Mesendoderm (in vitro differentiated cells): Measurements from ENCODE around the gene PAPSS2.

Source experiments
- DNase-seq: peaks from one replicate; pipeline ENCODE4 v3.0.0; 2013
- H2AK5ac ChIP-seq: 2 replicates; pipeline ENCODE4 v1.6.1; 2013; ENCODE audit warnings: low read length, inconsistent platforms
- H2BK120ac ChIP-seq: 2 replicates; pipeline ENCODE4 v1.6.1; 2013; ENCODE audit warnings: low read depth, mild to moderate bottlenecking, low read length, moderate library complexity, mixed read lengths
- H2BK15ac ChIP-seq: replicated peaks from 2 replicates; pipeline ENCODE4 v1.6.1; 2013; ENCODE audit warnings: low read depth, mild to moderate bottlenecking, moderate library complexity
- H2BK5ac ChIP-seq: 2 replicates; pipeline ENCODE4 v1.6.1; 2013; ENCODE audit warnings: low read length, inconsistent platforms
- H3K18ac ChIP-seq: 2 replicates; pipeline ENCODE4 v1.6.1; 2013; ENCODE audit warnings: mild to moderate bottlenecking, low read length, mixed read lengths
- H3K23ac ChIP-seq: one replicate; pipeline ENCODE4 v1.6.1; 2013; ENCODE audit warnings: low read length
- H3K27ac ChIP-seq: 2 replicates; pipeline ENCODE4 v1.5.1; 2013; ENCODE audit warnings: low read depth, mild to moderate bottlenecking, inconsistent platforms, low read length, moderate library complexity
- H3K27me3 ChIP-seq: 2 replicates; pipeline ENCODE4 v1.6.1; 2013; ENCODE audit warnings: low read length, control low read depth, mild to moderate bottlenecking, inconsistent platforms; ENCODE audit not compliant: insufficient read depth, poor library complexity
- H3K36me3 ChIP-seq: 2 replicates; pipeline ENCODE4 v1.6.1; 2013; ENCODE audit warnings: low read length, inconsistent platforms; ENCODE audit not compliant: control insufficient read depth, insufficient read depth
- H3K4ac ChIP-seq: one replicate; pipeline ENCODE4 v1.6.1; 2013; ENCODE audit warnings: low read depth, mild to moderate bottlenecking, low read length, moderate library complexity
- H3K4me1 ChIP-seq: 2 replicates; pipeline ENCODE4 v1.6.1; 2013; ENCODE audit warnings: low read depth, low read length, inconsistent platforms; ENCODE audit not compliant: control insufficient read depth
- H3K4me2 ChIP-seq: 2 replicates; pipeline ENCODE4 v1.6.1; 2013; ENCODE audit warnings: low read length
- H3K4me3 ChIP-seq: 2 replicates; pipeline ENCODE4 v1.5.1; 2013; ENCODE audit warnings: mild to moderate bottlenecking, low read length
- H3K56ac ChIP-seq: one replicate; pipeline ENCODE4 v1.6.1; 2013; ENCODE audit warnings: low read length
- H3K79me1 ChIP-seq: 2 replicates; pipeline ENCODE4 v1.6.1; 2013; ENCODE audit warnings: low read length, inconsistent platforms
- H3K79me2 ChIP-seq: 2 replicates; pipeline ENCODE4 v1.6.1; 2013; ENCODE audit warnings: mild to moderate bottlenecking, low read length; ENCODE audit not compliant: control insufficient read depth, insufficient read depth
- H3K9ac ChIP-seq: 2 replicates; pipeline ENCODE4 v1.6.1; 2013; ENCODE audit warnings: low read length, inconsistent platforms
- H4K5ac ChIP-seq: one replicate; pipeline ENCODE4 v1.6.1; 2013; ENCODE audit warnings: low read length
- H4K8ac ChIP-seq: one replicate; pipeline ENCODE4 v1.6.1; 2013; ENCODE audit warnings: low read depth, mild to moderate bottlenecking, control low read depth, low read length, moderate library complexity
- WGBS: extraction: QIAGEN DNeasy Blood & Tissue Kit; methylation state at CpG from one replicate; pipeline ENCODE4 v1.1.7; 2013; ENCODE audit warnings: low lambda C conversion rate, missing lambda C conversion rate; ENCODE audit not compliant: insufficient coverage; ENCODE audit errors: extremely low coverage; 5-methylcytosine and 5-hydroxymethylcytosine counted together

PAPSS2 gene

DNA sequence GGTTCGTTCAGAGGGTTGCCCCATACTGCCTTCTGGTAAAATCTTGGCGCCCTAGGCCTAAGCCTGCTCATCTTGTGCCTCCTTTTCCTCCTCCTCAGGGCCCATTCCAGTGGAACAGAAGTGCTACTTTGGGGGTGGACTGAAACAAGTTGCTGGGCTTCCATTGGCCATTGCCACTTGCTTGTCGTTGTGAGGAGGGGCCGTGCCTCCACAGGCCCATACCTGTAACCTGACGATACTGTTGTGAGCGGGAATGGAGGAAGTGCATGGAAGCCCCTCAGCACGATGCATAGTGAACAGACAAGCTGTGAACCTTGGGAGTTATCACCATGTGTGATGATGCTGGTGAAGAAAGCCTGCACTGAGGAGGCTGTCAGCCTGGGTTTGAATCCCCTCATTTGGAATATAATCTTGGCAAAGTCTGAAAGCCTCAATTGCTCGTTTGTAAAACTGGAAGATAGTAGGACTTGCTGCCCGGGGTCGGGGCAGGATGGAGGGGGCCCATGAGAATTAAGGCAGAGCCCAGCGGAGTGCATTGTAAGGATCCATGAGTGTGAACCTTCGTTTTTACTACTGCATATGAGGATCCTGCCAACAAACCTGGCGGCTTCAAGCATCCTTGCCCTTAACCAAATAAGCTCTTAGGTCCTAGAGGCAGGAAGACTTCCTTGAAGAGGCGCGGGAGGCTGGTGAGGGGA is 671 bp upstream of the PAPSS2 start:
- no peaks in the 10 kb centered on the region for H3K79me1 ChIP-seq
- H3K4me2 ChIP-seq = peak overlapping the region; percentile 7
- H2BK5ac ChIP-seq = no peak overlapping the region
- DNase-seq = peak; percentile 92
- no peak overlapping the region for H4K8ac ChIP-seq
- no peak overlapping the region for H3K4me3 ChIP-seq
- H3K79me2 ChIP-seq = peaks cover 3% of the 10 kb centered on the region
- H2AK5ac ChIP-seq = no peak overlapping the region
- no CpG with 5 or more reads among the region's 15 CpGs for WGBS
- H3K9ac ChIP-seq = peak overlapping the region; percentile 39
- no peaks in the 10 kb centered on the region for H3K27me3 ChIP-seq
- H3K18ac ChIP-seq = peak overlapping the region; percentile 84
- H3K4ac ChIP-seq = no peak overlapping the region
- H2BK120ac ChIP-seq = peak overlapping the region; percentile 19
- H2BK15ac ChIP-seq = no peak overlapping the region
- H3K56ac ChIP-seq = peak overlapping the region; percentile 57
- H3K23ac ChIP-seq = no peak overlapping the region
- no peaks in the 10 kb centered on the region for H3K36me3 ChIP-seq
- no peaks in the 10 kb centered on the region for H3K4me1 ChIP-seq
- H3K27ac ChIP-seq = no peak overlapping the region
- H4K5ac ChIP-seq = no peak overlapping the region

DNA sequence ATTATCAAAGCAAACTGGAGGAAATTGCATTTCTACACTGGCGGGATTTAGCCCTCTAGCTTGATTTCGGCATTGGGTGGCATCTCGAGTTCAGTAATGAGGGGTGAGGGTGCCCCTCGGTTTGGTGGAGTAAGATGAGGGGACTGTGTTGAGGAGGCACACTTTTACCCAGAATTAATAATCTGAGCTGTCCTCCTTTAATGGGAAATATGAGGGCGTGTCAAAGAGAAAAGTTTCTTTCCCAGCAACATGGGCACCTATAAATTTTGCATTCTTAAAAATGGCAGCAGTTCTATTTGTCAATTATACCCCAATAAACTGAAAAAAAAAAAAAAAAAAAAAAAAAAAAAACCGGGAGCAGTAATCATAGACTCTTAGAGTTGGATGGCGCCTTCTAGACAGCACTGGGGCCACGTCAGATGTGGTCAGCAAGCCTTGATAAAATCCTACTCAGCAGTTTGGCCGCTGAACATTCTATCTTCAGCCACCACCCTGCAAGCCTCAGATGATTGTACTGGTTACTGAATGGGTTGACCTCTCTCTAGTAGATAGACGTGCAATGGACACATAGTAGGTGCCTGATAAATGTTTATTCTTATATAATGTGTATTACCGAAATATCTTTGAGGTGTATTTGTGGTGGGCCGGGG is 931 bp downstream of the PAPSS2 start:
- H3K4ac ChIP-seq = peak overlapping the region; percentile 72
- DNase-seq = no peak
- WGBS = no CpG with 5 or more reads among the region's 12 CpGs
- H4K8ac ChIP-seq = no peak overlapping the region
- H2BK120ac ChIP-seq = no peak overlapping the region
- H4K5ac ChIP-seq = no peak overlapping the region
- peak overlapping the region; percentile 94 for H3K4me2 ChIP-seq
- peaks cover 3% of the 10 kb centered on the region for H3K79me2 ChIP-seq
- no peak overlapping the region for H3K23ac ChIP-seq
- H3K56ac ChIP-seq = peak overlapping the region; percentile 90
- no peaks in the 10 kb centered on the region for H3K27me3 ChIP-seq
- H2BK15ac ChIP-seq = no peak overlapping the region
- H3K79me1 ChIP-seq = peaks cover 1% of the 10 kb centered on the region
- no peaks in the 10 kb centered on the region for H3K36me3 ChIP-seq
- no peak overlapping the region for H2AK5ac ChIP-seq
- H2BK5ac ChIP-seq = no peak overlapping the region
- H3K27ac ChIP-seq = peak overlapping the region; percentile 68
- H3K4me3 ChIP-seq = peak overlapping the region; percentile 75
- H3K4me1 ChIP-seq = no peaks in the 10 kb centered on the region
- H3K9ac ChIP-seq = peak overlapping the region; percentile 84
- peak overlapping the region; percentile 90 for H3K18ac ChIP-seq

DNA sequence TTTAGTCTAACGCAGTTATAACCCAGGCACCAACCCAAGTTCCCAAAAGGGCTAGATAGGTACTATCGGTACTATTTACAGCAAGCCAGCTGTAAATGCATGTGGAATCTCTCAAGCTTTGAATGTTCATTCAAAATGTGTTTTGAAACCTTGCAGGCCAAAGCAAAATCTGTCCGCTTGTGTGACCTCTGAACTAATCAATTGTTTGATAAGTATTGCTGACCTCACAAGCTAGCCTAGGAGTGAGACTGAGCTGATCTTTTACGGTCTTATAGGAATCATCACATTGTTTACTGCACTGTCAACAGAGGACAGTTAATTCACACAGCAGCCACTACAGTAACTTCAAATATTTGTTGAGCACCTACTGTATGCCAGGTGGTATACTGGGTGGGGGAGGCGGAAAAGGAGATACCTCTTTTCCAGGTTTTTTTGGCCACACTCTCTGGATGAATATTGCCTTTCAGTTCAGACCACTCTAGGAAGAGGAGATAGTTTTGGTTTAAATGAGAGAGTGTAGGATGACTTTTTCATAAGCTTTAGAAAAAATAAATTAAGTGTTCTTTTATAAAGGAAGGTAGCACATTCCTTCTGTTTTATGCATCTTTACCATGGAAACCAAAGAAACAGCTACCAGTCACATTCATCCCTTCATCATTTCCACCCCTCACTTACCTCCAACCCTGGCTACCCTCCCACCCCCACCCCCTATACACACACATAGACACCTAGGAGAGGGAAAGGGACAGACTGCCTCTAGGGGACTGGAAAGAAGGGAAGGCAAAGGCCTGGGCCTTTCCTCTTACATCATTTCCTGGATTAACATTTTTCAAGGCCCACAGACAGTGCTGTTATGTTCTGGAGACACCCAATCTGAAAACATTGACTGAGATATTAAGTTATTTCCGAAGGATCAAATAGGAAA is 2.4 kb downstream of the PAPSS2 start:
- H3K36me3 ChIP-seq = no peaks in the 10 kb centered on the region
- H4K5ac ChIP-seq = no peak overlapping the region
- H2AK5ac ChIP-seq = no peak overlapping the region
- peaks cover 3% of the 10 kb centered on the region for H3K79me2 ChIP-seq
- no peak overlapping the region for H2BK120ac ChIP-seq
- H3K56ac ChIP-seq = no peak overlapping the region
- no peak overlapping the region for H3K9ac ChIP-seq
- no peak overlapping the region for H3K4me2 ChIP-seq
- no peak overlapping the region for H3K27ac ChIP-seq
- H3K18ac ChIP-seq = no peak overlapping the region
- no peak overlapping the region for H2BK15ac ChIP-seq
- H3K79me1 ChIP-seq = peaks cover 1% of the 10 kb centered on the region
- no peak overlapping the region for H3K23ac ChIP-seq
- no peak overlapping the region for H4K8ac ChIP-seq
- DNase-seq = peak; percentile 85
- peak overlapping the region; percentile 24 for H3K4ac ChIP-seq
- H3K4me3 ChIP-seq = no peak overlapping the region
- no CpG with 5 or more reads among the region's 6 CpGs for WGBS
- no peaks in the 10 kb centered on the region for H3K27me3 ChIP-seq
- H3K4me1 ChIP-seq = no peaks in the 10 kb centered on the region
- no peak overlapping the region for H2BK5ac ChIP-seq

DNA sequence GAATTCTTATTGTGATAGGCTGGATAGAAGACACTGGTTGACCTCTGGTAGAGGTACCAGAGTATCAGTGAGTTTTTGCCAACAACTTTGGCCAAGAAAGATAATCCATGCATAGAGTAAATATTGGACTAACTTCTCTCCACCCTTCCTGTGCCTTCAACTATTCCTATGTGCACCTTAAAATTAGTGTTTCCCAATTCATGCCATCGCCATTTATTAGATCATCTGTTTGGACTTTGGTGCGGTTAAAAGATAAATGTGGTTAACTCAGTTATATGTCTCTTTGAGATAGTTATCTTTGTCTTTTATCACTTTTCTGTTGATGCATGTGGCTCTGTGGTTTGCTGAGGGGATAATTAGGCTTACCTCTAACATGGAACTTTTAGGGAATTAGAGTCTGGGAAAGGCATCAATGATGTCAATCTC is 4.6 kb downstream of the PAPSS2 start:
- Histone ChIP-seq H3K18ac (no peak overlapping the region), H2BK120ac (no peak overlapping the region), H4K8ac (no peak overlapping the region), H2AK5ac (no peak overlapping the region), H2BK15ac (no peak overlapping the region), H3K27me3 (no peaks in the 10 kb centered on the region), H3K36me3 (no peaks in the 10 kb centered on the region), H3K79me2 (peaks cover 3% of the 10 kb centered on the region), H3K56ac (no peak overlapping the region), H2BK5ac (no peak overlapping the region), H3K4me2 (no peak overlapping the region), H4K5ac (no peak overlapping the region), H3K27ac (no peak overlapping the region), H3K4me1 (no peaks in the 10 kb centered on the region), H3K79me1 (peaks cover 1% of the 10 kb centered on the region), H3K9ac (no peak overlapping the region), H3K23ac (no peak overlapping the region), H3K4ac (no peak overlapping the region), H3K4me3 (no peak overlapping the region)
- no peak for DNase-seq
- no CpG with 5 or more reads among the region's 2 CpGs for WGBS

DNA sequence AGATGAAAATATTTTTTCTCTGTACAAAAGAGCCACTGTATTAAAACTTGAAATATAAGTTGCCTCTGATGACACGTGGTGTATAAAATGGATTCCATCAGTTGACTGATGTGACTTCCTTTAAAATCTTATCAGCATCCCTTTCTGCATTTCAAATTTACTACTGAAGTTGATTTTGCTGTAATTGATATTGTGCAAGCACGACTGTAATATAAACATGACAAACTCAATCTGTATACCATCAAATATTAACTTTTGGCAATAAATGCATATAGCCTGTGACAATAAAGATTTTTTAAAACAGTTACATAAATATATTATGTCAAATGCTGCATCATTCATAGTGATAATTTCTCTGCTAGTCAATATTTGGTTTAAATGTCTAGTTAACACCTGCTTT is 7.8 kb downstream of the PAPSS2 start:
- Histone ChIP-seq H3K79me1 (peaks cover 1% of the 10 kb centered on the region), H3K4me3 (no peak overlapping the region), H3K23ac (no peak overlapping the region), H3K79me2 (peaks cover 3% of the 10 kb centered on the region), H4K5ac (no peak overlapping the region), H3K27me3 (no peaks in the 10 kb centered on the region), H2BK120ac (no peak overlapping the region), H4K8ac (no peak overlapping the region), H2BK15ac (no peak overlapping the region), H3K36me3 (no peaks in the 10 kb centered on the region), H3K4ac (no peak overlapping the region), H3K18ac (no peak overlapping the region), H3K56ac (no peak overlapping the region), H2BK5ac (no peak overlapping the region), H3K4me2 (no peak overlapping the region), H3K9ac (no peak overlapping the region), H3K27ac (no peak overlapping the region), H2AK5ac (no peak overlapping the region), H3K4me1 (no peaks in the 10 kb centered on the region)
- no CpG with 5 or more reads among the region's 2 CpGs for WGBS
- no peak for DNase-seq
